WI38 (cell line): ENCODE measurements around the gene MYO1D.

ENCODE experiments used
- H3K4me3 ChIP-seq: 2 replicates; pipeline ENCODE4 v1.5.1; 2011; ENCODE audit warnings: low read depth, mild to moderate bottlenecking, control low read depth, low read length
- CTCF ChIP-seq: IDR thresholded peaks from 2 replicates; pipeline ENCODE4 v1.5.1; 2012; ENCODE audit warnings: low read depth, mild to moderate bottlenecking, control low read depth, low read length

Gene MYO1D

GRCh38 chr17:32795339-32795979, 81.5 kb downstream of the MYO1D start:
- H3K4me3 ChIP-seq = no peak overlapping the region
- TF ChIP-seq CTCF = no peak

GRCh38 chr17:32794533-32795246, 82.2 kb downstream of the MYO1D start:
- TF ChIP-seq CTCF = no peak
- no peak overlapping the region for H3K4me3 ChIP-seq

- H3K4me3 ChIP-seq = no peak overlapping the region
- TF ChIP-seq CTCF = no peak
Observed at GRCh38 chr17:32793841-32794240, 83.1 kb downstream of the MYO1D start.

GRCh38 chr17:32792207-32792606, 84.7 kb downstream of the MYO1D start:
- H3K4me3 ChIP-seq = no peak overlapping the region
- TF ChIP-seq CTCF = no peak

- H3K4me3 ChIP-seq = no peak overlapping the region
- TF ChIP-seq CTCF = no peak
Observed at GRCh38 chr17:32786169-32786568, 90.8 kb downstream of the MYO1D start.

- no peak for TF ChIP-seq CTCF
- no peak overlapping the region for H3K4me3 ChIP-seq
Observed at GRCh38 chr17:32784113-32784512, 92.8 kb downstream of the MYO1D start.

GRCh38 chr17:32783602-32784001, 93.3 kb downstream of the MYO1D start:
- TF ChIP-seq CTCF = peak; percentile 37; the same call in 1 of the 2 replicates
- H3K4me3 ChIP-seq = no peak overlapping the region
